MM.1S (cell line): ENCODE data around the gene TRIM14.

Source experiments
- EZH2phosphoT487 ChIP-seq: fragments of 300-600 bp; sonication (generic); IDR thresholded peaks from 2 replicates; pipeline ENCODE4 v1.6.1; 2018; ENCODE audit warnings: antibody characterized with exemption, low read length
- TF ChIP-seq, protein P1 (sequence below): fragments of 300-600 bp; sonication (generic); IDR thresholded peaks from 2 replicates; pipeline ENCODE4 v1.5.1; 2016; ENCODE audit warnings: antibody characterized with exemption, low read length, mixed read lengths

GRCh38 chr9:98064623-98065392 is 54.2 kb downstream of the TRIM14 start:
- TF ChIP-seq, protein P1, sequence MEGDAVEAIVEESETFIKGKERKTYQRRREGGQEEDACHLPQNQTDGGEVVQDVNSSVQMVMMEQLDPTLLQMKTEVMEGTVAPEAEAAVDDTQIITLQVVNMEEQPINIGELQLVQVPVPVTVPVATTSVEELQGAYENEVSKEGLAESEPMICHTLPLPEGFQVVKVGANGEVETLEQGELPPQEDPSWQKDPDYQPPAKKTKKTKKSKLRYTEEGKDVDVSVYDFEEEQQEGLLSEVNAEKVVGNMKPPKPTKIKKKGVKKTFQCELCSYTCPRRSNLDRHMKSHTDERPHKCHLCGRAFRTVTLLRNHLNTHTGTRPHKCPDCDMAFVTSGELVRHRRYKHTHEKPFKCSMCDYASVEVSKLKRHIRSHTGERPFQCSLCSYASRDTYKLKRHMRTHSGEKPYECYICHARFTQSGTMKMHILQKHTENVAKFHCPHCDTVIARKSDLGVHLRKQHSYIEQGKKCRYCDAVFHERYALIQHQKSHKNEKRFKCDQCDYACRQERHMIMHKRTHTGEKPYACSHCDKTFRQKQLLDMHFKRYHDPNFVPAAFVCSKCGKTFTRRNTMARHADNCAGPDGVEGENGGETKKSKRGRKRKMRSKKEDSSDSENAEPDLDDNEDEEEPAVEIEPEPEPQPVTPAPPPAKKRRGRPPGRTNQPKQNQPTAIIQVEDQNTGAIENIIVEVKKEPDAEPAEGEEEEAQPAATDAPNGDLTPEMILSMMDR: no peak
- TF ChIP-seq EZH2phosphoT487: no peak
